ENCODE results near the gene DDX41. TPM values are rescaled to one million over a fixed set of nuclear protein-coding genes. Genes with fewer than 3 reads are reported as not detected.

Gene DDX41
- total RNA-seq, 4 donors from 2014 or later = 119 to 170 (median 145) TPM

DNA sequence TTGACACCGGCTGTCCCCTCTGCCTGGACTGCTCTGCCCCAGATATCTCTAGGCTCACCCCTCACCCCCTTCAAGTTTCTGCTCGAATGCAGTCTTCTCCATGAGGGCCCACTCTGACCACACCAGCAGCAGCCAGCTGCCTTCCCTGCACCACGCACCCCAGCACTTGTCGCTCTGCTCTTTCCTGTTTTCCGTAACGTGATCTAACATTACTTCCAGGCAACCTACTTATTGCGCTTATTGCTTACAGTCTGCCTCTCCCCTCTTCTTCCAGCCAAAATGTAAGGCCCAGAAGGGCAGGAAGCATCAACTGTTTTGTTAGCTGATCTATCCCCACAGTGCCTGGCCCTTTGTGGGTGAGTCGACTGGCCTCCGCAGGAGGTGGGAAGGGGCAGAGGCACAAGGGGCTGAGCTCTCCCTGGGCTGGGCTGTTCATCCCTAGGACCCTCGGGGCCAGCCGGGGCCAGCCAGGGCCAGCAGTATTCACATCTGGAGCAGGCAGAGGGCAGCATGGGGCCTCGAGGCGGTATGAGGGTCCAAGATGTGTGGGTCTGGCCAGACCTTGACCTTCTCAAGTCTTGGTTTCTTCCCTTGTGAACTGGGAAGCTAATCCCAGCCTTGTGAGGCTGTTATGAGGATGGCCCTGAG lies 31.7 kb downstream of the DDX41 start:
- intact Hi-C loops (cut with DNase I) = no loop called here
- no peaks in the 10 kb centered on the region for H3K9me3 ChIP-seq
- no peaks in the 10 kb centered on the region for H3K27me3 ChIP-seq
- H3K4me1 ChIP-seq = peaks cover 0 to under 1% of the 10 kb centered on the region in 2 donors
- H3K27ac ChIP-seq = no peak overlapping the region
- TF ChIP-seq, protein P1, sequence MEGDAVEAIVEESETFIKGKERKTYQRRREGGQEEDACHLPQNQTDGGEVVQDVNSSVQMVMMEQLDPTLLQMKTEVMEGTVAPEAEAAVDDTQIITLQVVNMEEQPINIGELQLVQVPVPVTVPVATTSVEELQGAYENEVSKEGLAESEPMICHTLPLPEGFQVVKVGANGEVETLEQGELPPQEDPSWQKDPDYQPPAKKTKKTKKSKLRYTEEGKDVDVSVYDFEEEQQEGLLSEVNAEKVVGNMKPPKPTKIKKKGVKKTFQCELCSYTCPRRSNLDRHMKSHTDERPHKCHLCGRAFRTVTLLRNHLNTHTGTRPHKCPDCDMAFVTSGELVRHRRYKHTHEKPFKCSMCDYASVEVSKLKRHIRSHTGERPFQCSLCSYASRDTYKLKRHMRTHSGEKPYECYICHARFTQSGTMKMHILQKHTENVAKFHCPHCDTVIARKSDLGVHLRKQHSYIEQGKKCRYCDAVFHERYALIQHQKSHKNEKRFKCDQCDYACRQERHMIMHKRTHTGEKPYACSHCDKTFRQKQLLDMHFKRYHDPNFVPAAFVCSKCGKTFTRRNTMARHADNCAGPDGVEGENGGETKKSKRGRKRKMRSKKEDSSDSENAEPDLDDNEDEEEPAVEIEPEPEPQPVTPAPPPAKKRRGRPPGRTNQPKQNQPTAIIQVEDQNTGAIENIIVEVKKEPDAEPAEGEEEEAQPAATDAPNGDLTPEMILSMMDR (IDR thresholded peaks at IDR 0.05) = no peak
- no peak for TF ChIP-seq POLR2A (IDR thresholded peaks at IDR 0.05)
- WGBS, 2 donors = 67 to 82% methylated on average over 9 to 12 of the region's 13 CpGs
- peaks cover 8 to 14% of the 10 kb centered on the region in 2 donors for H3K36me3 ChIP-seq
- DNase-seq = no peak
- no peak overlapping the region for H3K4me3 ChIP-seq (replicated peaks in 1 of 3)

DNA sequence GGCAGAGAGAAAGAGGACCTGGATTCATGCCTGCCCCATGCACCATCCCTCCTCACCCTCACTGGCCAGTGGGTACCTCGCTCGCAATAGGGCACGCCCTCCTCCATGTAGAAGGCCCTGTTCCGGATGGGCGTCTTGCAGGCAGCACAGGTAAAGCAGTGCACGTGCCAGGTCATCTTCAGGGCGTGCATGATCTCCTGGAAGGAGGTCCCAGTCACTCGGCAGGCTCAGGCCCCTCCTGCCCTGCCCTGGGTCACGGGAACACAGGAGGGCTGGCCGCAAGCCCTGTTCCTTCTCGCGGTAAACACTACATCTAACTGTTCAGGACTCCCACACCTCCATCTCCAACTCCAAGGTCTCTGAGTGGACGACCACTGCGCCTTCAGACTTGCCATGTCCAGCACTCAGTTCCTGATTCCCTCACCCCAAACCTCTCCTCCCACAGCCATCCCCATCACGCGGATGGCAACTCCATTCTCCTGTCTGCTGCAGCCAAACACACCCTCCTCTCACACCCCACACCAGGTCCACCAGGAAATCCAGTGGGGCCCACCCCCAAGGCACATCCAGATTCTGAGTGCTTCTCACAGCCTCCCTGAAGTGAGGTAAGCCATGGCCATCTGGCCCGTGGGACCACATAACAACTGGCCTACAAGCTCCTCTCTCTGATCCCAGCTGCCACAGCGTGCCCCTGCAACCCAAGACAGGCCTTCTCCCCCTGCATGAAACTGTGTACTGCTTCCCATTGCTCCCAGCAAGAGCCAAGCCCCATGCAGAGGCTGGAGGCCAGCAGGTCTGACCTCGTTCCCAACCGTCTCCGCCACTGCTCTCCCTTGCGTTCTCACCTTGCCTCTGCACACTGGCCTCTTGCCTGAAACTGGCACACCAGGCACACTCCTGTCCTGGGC lies 32.5 kb downstream of the DDX41 start:
- intact Hi-C loops (cut with DNase I) = no loop called here
- Histone ChIP-seq H3K27me3 (no peaks in the 10 kb centered on the region), H3K9me3 (no peaks in the 10 kb centered on the region), H3K4me3 (replicated peaks in 1 of 3) (no peak overlapping the region), H3K36me3 (peaks cover 8 to 13% of the 10 kb centered on the region in 2 donors), H3K27ac (no peak overlapping the region), H3K4me1 (peaks cover 7 to 8% of the 10 kb centered on the region in 2 donors)
- TF ChIP-seq, protein P1 (IDR thresholded peaks at IDR 0.05) = no peak
- no peak for TF ChIP-seq POLR2A (IDR thresholded peaks at IDR 0.05)
- WGBS, 2 donors = 89 to 96% methylated on average over 17 to 21 of the region's 22 CpGs
- DNase-seq = no peak

DNA sequence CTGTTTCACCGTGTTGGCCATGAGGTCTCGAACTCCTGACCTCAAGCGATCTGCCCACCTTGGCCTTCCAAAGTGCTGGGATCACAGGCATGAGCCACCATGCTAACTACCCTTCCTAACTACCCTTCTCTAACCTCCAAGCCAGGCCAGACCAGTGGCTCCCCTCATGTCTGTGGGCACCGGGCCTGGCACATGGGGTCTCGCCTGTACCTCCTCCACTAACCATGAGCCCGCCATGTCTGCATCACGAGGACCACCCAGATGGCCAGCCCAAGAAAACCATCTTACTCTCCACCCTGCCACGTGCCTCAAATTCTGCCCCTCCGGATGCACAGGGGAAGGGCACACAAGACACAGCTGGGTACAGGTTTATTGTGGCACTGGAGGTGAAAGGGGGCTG lies 33.7 kb downstream of the DDX41 start:
- intact Hi-C loops (cut with DNase I) = no loop called here
- 95 to 97% methylated on average over 9 of the region's 9 CpGs for WGBS, 2 donors
- Histone ChIP-seq H3K36me3 (peaks cover 8 to 12% of the 10 kb centered on the region in 2 donors), H3K27me3 (no peaks in the 10 kb centered on the region), H3K4me3 (replicated peaks in 1 of 3) (no peak overlapping the region), H3K9me3 (no peaks in the 10 kb centered on the region), H3K27ac (no peak overlapping the region), H3K4me1 (peaks cover 19 to 20% of the 10 kb centered on the region in 2 donors)
- TF ChIP-seq, protein P1 (IDR thresholded peaks at IDR 0.05) = no peak
- TF ChIP-seq POLR2A (IDR thresholded peaks at IDR 0.05) = no peak
- DNase-seq = no peak

DNA sequence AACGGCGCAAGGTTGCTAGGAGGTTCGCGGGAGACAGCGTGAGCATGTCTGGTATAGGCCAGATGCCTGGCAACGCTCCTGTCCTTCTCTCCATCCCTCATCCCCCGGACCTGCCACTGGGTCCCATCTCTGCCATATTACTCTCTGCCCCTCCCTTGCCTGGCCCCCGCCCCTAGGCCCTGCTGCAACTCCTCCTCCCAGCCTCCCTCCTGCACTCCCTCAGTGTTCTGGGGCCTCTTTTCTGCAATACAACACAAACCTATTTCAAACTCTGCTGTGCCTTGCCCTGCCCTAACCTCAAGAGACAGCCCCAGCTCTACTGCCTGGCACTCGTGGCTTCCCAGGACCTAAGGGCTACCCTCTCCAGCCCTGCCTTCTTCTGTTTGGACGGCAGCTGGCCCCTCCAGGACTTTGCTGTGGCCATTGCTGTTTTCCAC lies 34.4 kb downstream of the DDX41 start:
- 92 to 94% methylated on average over 10 of the region's 10 CpGs for WGBS, 2 donors
- Histone ChIP-seq H3K27me3 (no peaks in the 10 kb centered on the region), H3K36me3 (peaks cover 3 to 5% of the 10 kb centered on the region in 2 donors), H3K4me3 (replicated peaks in 1 of 3) (no peak overlapping the region), H3K4me1 (peaks cover 20 to 25% of the 10 kb centered on the region in 2 donors), H3K27ac (no peak overlapping the region), H3K9me3 (no peaks in the 10 kb centered on the region)
- no peak for DNase-seq
- intact Hi-C loops (cut with DNase I) = no loop called here
- TF ChIP-seq, protein P1 (IDR thresholded peaks at IDR 0.05) = no peak
- TF ChIP-seq POLR2A (IDR thresholded peaks at IDR 0.05) = no peak
